Mesenchymal stem cell (in vitro differentiated cells and primary cell): ENCODE results near the gene CYSLTR2.

Experiments
- DNase-seq: peaks from one replicate; pipeline ENCODE4 v3.0.0-alpha.2; 2013
- H2AFZ ChIP-seq: one replicate; pipeline ENCODE4 v1.6.1; 2013; ENCODE audit warnings: low read depth, mild to moderate bottlenecking, control low read depth, inconsistent platforms, low read length, moderate library complexity
- H2AK5ac ChIP-seq: 2 replicates; pipeline ENCODE4 v1.6.1; 2013; ENCODE audit warnings: low read length, moderate library complexity, mild to moderate bottlenecking, inconsistent platforms; ENCODE audit not compliant: severe bottlenecking
- H2BK120ac ChIP-seq: one replicate; pipeline ENCODE4 v1.6.1; 2013; ENCODE audit warnings: low read depth, mild to moderate bottlenecking, inconsistent platforms, low read length, moderate library complexity
- H2BK12ac ChIP-seq, 2 experiments: one replicate each; pipeline ENCODE4 v1.6.1; 2013; ENCODE audit warnings: inconsistent platforms in 2 of 2, low read length in 2 of 2, mild to moderate bottlenecking in 2 of 2, moderate library complexity in 2 of 2, control low read depth in 1 of 2
- H2BK15ac ChIP-seq: one replicate; pipeline ENCODE4 v1.6.1; 2013; ENCODE audit warnings: mild to moderate bottlenecking, low read depth, inconsistent platforms; ENCODE audit not compliant: poor library complexity, severe bottlenecking
- H2BK5ac ChIP-seq: 2 replicates; pipeline ENCODE4 v1.6.1; 2013; ENCODE audit warnings: low read depth, mild to moderate bottlenecking, low read length, control low read depth, inconsistent platforms; ENCODE audit not compliant: poor library complexity, severe bottlenecking
- H3K14ac ChIP-seq, 2 experiments: one replicate each; pipeline ENCODE4 v1.6.1; 2013; ENCODE audit warnings: inconsistent platforms in 2 of 2, low read length in 2 of 2, control low read depth in 1 of 2, mild to moderate bottlenecking in 1 of 2, moderate library complexity in 1 of 2
- H3K18ac ChIP-seq, 2 experiments: one replicate each; pipeline ENCODE4 v1.6.1; 2013; ENCODE audit warnings: inconsistent platforms in 2 of 2, low read length in 2 of 2, control low read depth in 1 of 2, low read depth in 1 of 2, mild to moderate bottlenecking in 1 of 2
- H3K23ac ChIP-seq, 2 experiments: one replicate each; pipeline ENCODE4 v1.6.1; 2013; ENCODE audit warnings: inconsistent platforms in 2 of 2, low read length in 2 of 2, mild to moderate bottlenecking in 2 of 2, moderate library complexity in 2 of 2, control low read depth in 1 of 2
- H3K27ac ChIP-seq: 2 replicates; pipeline ENCODE4 v1.5.1; 2013; ENCODE audit warnings: mild to moderate bottlenecking, moderate library complexity, low read length, control low read depth, inconsistent platforms; ENCODE audit not compliant: poor library complexity, severe bottlenecking
- H3K27me3 ChIP-seq, 2 experiments: 2 replicates each; pipeline versions ENCODE4 v1.6.1 to v1.7.0; 2013; ENCODE audit warnings: low read length in 2 of 2, mild to moderate bottlenecking in 2 of 2, moderate library complexity in 2 of 2, control low read depth in 1 of 2, inconsistent platforms in 1 of 2; ENCODE audit not compliant: control insufficient read depth in 1 of 2, insufficient read depth in 1 of 2
- H3K36me3 ChIP-seq, 2 experiments: 2 replicates each; pipeline versions ENCODE4 v1.6.1 to v1.7.0; 2013; ENCODE audit warnings: low read length in 2 of 2, control low read depth in 1 of 2, inconsistent platforms in 1 of 2, low read depth in 1 of 2, mild to moderate bottlenecking in 1 of 2; ENCODE audit not compliant: insufficient read depth in 2 of 2, control insufficient read depth in 1 of 2
- H3K4ac ChIP-seq, 2 experiments: one replicate each; pipeline ENCODE4 v1.6.1; 2013; ENCODE audit warnings: inconsistent platforms in 2 of 2, low read length in 2 of 2, mild to moderate bottlenecking in 2 of 2, moderate library complexity in 2 of 2, control low read depth in 1 of 2, low read depth in 1 of 2
- H3K4me1 ChIP-seq: 2 replicates; pipeline ENCODE4 v1.6.1; 2013; ENCODE audit warnings: low read depth, low read length, control low read depth; ENCODE audit not compliant: control insufficient read depth, insufficient read depth
- H3K4me2 ChIP-seq: 2 replicates; pipeline ENCODE4 v1.6.1; 2013; ENCODE audit warnings: low read length, mild to moderate bottlenecking, inconsistent platforms; ENCODE audit not compliant: poor library complexity, severe bottlenecking
- H3K4me3 ChIP-seq, 2 experiments: 2 replicates each; pipeline versions ENCODE4 v1.5.1 to v1.7.0; 2013; ENCODE audit warnings: low read length in 2 of 2, mild to moderate bottlenecking in 2 of 2, control low read depth in 1 of 2, low read depth in 1 of 2; ENCODE audit not compliant: insufficient read depth in 1 of 2
- H3K79me1 ChIP-seq: replicated peaks from 2 replicates; pipeline ENCODE4 v1.6.1; 2013; ENCODE audit warnings: mild to moderate bottlenecking, control low read depth, low read length, inconsistent platforms; ENCODE audit not compliant: poor library complexity, severe bottlenecking
- H3K9ac ChIP-seq: 2 replicates; pipeline ENCODE4 v1.7.0; 2013; ENCODE audit warnings: mild to moderate bottlenecking, low read length, moderate library complexity
- H3K9me3 ChIP-seq: 2 replicates; pipeline ENCODE4 v1.7.0; 2013; ENCODE audit warnings: mild to moderate bottlenecking, low read length; ENCODE audit not compliant: control insufficient read depth
- H4K8ac ChIP-seq: one replicate; pipeline ENCODE4 v1.6.1; 2013; ENCODE audit warnings: inconsistent platforms, mild to moderate bottlenecking, low read length, moderate library complexity
- H4K91ac ChIP-seq: one replicate; pipeline ENCODE4 v1.6.1; 2013; ENCODE audit warnings: mild to moderate bottlenecking, low read length, inconsistent platforms
- WGBS: methylation state at CpG from one replicate; pipeline ENCODE4 v1.1.7; 2013; ENCODE audit warnings: mixed read lengths; 5-methylcytosine and 5-hydroxymethylcytosine counted together

CYSLTR2 gene

GRCh38 chr13:48624016-48624415 is 29.7 kb upstream of the CYSLTR2 start:
- Histone ChIP-seq H3K9me3 (peaks cover 9% of the 10 kb centered on the region), H3K27ac (no peak overlapping the region), H4K91ac (no peak overlapping the region), H2BK12ac (no peak overlapping the region), H3K4me1 (peaks cover 3% of the 10 kb centered on the region), H2BK15ac (no peak overlapping the region), H2AFZ (no peak overlapping the region), H3K36me3 (no peaks in the 10 kb centered on the region), H3K27me3 (no peaks in the 10 kb centered on the region), H4K8ac (no peak overlapping the region), H3K4ac (no peak overlapping the region), H3K14ac (no peak overlapping the region), H2AK5ac (no peak overlapping the region), H3K4me3 (no peak overlapping the region), H3K9ac (no peak overlapping the region), H3K18ac (no peak overlapping the region), H2BK120ac (no peak overlapping the region), H3K4me2 (no peak overlapping the region), H3K23ac (no peak overlapping the region), H3K79me1 (no peaks in the 10 kb centered on the region), H2BK5ac (no peak overlapping the region)
- DNase-seq = no peak
- 66% methylated on average over 2 of the region's 4 CpGs for WGBS

DNA sequence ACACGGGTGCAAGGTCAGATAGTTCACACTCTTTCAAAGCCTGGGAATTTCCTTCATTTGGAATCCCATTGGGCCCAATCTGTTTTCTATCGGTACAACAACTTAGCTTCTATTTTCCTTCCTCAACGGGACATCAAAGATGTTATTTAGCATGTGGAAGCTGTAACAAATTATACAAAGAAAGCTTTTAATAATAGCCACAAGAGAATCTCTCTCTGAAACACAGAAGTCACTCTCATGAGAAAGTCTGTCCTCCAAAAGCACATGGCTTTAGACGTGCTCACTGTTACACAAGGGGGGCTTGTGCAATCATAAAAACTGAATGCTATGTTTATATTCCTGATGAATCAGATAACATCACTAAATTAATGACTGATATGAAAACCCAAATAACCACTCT is 28.9 kb upstream of the CYSLTR2 start:
- Histone ChIP-seq H3K4me2 (no peak overlapping the region), H2BK12ac (no peak overlapping the region), H3K9me3 (peaks cover 5% of the 10 kb centered on the region), H3K23ac (no peak overlapping the region), H2BK5ac (no peak overlapping the region), H4K91ac (no peak overlapping the region), H2AK5ac (peak overlapping the region; percentile 35), H3K14ac (no peak overlapping the region), H3K4ac (no peak overlapping the region), H3K79me1 (no peaks in the 10 kb centered on the region), H2AFZ (no peak overlapping the region), H2BK120ac (no peak overlapping the region), H3K4me1 (peaks cover 3% of the 10 kb centered on the region), H3K27me3 (no peaks in the 10 kb centered on the region), H3K36me3 (no peaks in the 10 kb centered on the region), H4K8ac (no peak overlapping the region), H2BK15ac (no peak overlapping the region), H3K4me3 (no peak overlapping the region), H3K18ac (no peak overlapping the region), H3K27ac (no peak overlapping the region), H3K9ac (no peak overlapping the region)
- WGBS = 100% methylated on average over 1 of the region's 4 CpGs
- peak; percentile 48 for DNase-seq

DNA sequence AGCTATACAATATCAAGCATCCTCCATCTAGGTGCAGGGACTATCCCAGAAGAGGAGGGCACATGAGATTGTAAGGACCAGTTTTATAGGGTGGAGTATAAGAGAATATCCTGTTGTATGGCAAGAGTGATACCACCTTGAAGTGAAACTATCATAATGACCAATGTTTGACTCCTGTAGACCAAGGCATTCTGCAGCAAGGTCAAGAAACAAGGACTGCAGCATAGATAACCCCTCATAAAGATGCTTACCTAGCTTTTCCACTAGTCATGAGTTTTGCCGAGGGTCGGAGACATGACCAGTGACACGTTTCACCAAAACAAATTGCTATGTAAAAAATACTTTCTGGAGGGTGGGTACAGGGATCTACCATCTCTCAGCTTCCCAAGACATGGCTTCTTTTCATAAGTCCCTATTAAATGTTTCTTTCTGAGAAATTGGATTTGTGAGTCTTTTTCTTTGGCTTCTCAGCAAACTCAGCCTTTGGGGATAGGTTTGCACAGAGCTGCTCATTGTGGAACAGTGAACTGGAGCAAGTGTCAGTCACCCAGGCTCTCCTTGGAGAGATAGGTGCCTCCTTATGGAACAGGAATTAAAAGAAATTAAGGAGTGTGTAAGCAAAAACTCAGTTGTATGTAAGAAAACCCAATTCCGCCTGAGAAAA is 28.2 kb upstream of the CYSLTR2 start:
- WGBS = 96% methylated on average over 3 of the region's 4 CpGs
- H2BK15ac ChIP-seq = no peak overlapping the region
- peak overlapping the region; percentile 71 for H2BK5ac ChIP-seq
- H2AK5ac ChIP-seq = peak overlapping the region; percentile 31
- H4K91ac ChIP-seq = no peak overlapping the region
- no peak overlapping the region for H3K4me2 ChIP-seq
- H3K18ac ChIP-seq = no peak overlapping the region
- no peaks in the 10 kb centered on the region for H3K27me3 ChIP-seq
- peaks cover 3% of the 10 kb centered on the region for H3K4me1 ChIP-seq
- H2BK12ac ChIP-seq = no peak overlapping the region
- no peak overlapping the region for H3K23ac ChIP-seq
- peak overlapping the region; percentile 94 for H3K27ac ChIP-seq
- no peak overlapping the region for H3K4me3 ChIP-seq
- no peak for DNase-seq
- H2AFZ ChIP-seq = no peak overlapping the region
- H3K9me3 ChIP-seq = peaks cover 5% of the 10 kb centered on the region
- no peak overlapping the region for H4K8ac ChIP-seq
- H3K36me3 ChIP-seq = no peaks in the 10 kb centered on the region
- H3K14ac ChIP-seq = no peak overlapping the region
- H2BK120ac ChIP-seq = no peak overlapping the region
- no peak overlapping the region for H3K4ac ChIP-seq
- no peaks in the 10 kb centered on the region for H3K79me1 ChIP-seq
- no peak overlapping the region for H3K9ac ChIP-seq

DNA sequence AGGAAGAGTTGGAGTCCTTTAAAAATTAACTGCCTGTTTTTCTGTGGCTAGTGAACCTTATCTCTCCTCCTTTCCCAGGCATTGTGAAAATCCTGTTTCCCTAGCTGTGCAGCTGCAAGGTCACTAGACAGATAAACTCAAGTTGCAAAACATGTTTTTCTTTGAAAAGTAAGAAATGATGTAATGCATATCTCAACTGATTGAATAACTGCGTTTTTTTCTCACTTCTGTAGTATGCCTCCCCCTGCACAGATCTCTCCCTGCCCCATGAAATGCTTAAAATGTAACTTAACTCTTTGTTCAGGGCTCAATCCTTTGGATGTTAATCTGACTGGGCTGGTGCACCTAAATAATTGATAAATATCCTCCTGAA is 27.7 kb upstream of the CYSLTR2 start:
- Histone ChIP-seq H3K79me1 (no peaks in the 10 kb centered on the region), H3K4me2 (no peak overlapping the region), H4K91ac (no peak overlapping the region), H3K4ac (no peak overlapping the region), H3K4me1 (peaks cover 3% of the 10 kb centered on the region), H2BK15ac (no peak overlapping the region), H4K8ac (no peak overlapping the region), H3K23ac (no peak overlapping the region), H3K14ac (no peak overlapping the region), H2AK5ac (no peak overlapping the region), H3K9ac (no peak overlapping the region), H2BK120ac (no peak overlapping the region), H3K27me3 (no peaks in the 10 kb centered on the region), H2BK12ac (no peak overlapping the region), H3K27ac (peak overlapping the region; percentile 94), H2AFZ (no peak overlapping the region), H3K9me3 (peaks cover 3% of the 10 kb centered on the region), H3K36me3 (no peaks in the 10 kb centered on the region), H2BK5ac (peak overlapping the region; percentile 97), H3K4me3 (no peak overlapping the region), H3K18ac (no peak overlapping the region)
- peak; percentile 52 for DNase-seq
- WGBS = 33% methylated on average over 1 of the region's 1 CpG
